Subcutaneous adipose tissue (tissue), 4 donors: ENCODE measurements around the gene NECTIN2. TPM values are rescaled to one million over a fixed set of nuclear protein-coding genes. Genes with fewer than 3 reads are reported as not detected.

Source experiments
- total RNA-seq, 4 donors: library from RNA; depleted of rRNA; stranded (reverse); fragments of >200 nt; gene quantifications; one replicate each; pipeline ENCODE4 v1.1.0, GENCODE V29; 2016
- TF ChIP-seq, protein P1 (sequence below): fragments of 450-650 bp; IDR thresholded peaks from one replicate; pipeline ENCODE4 v1.5.1; 2016; ENCODE audit warnings: low read depth, mild to moderate bottlenecking, control low read depth, antibody characterized with exemption, moderate library complexity

The NECTIN2 gene
- total RNA-seq, 4 donors from 2014 or later: 20.4 to 49.9 (median 24.1) TPM

DNA sequence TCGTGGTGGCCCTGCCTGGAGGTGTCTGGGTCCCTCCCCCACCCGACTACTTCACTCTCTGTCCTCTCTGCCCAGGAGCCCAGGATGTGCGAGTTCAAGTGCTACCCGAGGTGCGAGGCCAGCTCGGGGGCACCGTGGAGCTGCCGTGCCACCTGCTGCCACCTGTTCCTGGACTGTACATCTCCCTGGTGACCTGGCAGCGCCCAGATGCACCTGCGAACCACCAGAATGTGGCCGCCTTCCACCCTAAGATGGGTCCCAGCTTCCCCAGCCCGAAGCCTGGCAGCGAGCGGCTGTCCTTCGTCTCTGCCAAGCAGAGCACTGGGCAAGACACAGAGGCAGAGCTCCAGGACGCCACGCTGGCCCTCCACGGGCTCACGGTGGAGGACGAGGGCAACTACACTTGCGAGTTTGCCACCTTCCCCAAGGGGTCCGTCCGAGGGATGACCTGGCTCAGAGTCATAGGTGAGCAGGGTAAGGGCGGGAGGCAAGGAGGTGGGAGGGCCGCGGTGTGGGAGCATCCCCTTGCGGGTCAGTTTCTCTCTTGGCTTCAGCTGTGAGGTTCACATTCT lies 19.2 kb downstream of the NECTIN2 start:
- TF ChIP-seq, protein P1, sequence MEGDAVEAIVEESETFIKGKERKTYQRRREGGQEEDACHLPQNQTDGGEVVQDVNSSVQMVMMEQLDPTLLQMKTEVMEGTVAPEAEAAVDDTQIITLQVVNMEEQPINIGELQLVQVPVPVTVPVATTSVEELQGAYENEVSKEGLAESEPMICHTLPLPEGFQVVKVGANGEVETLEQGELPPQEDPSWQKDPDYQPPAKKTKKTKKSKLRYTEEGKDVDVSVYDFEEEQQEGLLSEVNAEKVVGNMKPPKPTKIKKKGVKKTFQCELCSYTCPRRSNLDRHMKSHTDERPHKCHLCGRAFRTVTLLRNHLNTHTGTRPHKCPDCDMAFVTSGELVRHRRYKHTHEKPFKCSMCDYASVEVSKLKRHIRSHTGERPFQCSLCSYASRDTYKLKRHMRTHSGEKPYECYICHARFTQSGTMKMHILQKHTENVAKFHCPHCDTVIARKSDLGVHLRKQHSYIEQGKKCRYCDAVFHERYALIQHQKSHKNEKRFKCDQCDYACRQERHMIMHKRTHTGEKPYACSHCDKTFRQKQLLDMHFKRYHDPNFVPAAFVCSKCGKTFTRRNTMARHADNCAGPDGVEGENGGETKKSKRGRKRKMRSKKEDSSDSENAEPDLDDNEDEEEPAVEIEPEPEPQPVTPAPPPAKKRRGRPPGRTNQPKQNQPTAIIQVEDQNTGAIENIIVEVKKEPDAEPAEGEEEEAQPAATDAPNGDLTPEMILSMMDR: no peak

DNA sequence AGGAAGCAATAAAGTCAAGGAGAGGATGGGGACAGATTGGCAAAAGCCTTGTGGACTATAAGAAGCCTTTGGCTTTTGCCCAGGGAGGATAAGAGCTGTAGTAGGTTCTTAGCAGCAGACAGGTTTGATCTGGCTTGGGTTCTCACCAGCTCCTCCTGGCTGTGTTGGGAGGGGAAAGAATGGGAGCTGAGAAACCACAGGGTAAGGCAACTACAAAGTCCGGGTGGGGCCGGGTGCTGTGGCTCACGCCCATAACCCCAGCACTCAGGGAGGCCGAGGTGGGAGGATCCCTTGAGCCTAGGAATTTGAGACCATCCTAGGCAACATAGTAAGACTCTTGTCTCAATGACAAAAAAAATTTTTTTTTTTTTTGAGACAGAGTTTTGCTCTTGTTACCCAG lies 20.6 kb downstream of the NECTIN2 start:
- TF ChIP-seq, protein P1: no peak

DNA sequence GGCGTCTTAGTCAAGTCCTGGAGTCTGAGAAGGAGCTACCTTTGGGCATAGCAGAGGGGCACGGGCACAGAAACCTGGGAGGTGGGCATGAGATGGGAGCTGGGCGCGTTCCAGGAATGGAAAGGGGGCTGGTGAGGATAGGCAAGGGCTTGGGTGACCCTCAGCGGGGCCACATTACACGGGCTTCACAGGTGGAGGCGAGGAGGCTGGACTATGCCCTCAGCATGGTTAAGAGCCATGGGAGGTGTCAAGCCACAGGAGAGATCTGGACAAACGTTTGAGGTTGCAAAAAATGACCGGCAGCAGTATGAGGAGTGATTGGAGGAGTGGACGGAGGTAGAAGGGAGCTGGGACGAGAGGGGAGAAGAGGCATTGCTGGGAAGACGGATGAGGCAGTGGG lies 21.5 kb downstream of the NECTIN2 start:
- TF ChIP-seq, protein P1: no peak

DNA sequence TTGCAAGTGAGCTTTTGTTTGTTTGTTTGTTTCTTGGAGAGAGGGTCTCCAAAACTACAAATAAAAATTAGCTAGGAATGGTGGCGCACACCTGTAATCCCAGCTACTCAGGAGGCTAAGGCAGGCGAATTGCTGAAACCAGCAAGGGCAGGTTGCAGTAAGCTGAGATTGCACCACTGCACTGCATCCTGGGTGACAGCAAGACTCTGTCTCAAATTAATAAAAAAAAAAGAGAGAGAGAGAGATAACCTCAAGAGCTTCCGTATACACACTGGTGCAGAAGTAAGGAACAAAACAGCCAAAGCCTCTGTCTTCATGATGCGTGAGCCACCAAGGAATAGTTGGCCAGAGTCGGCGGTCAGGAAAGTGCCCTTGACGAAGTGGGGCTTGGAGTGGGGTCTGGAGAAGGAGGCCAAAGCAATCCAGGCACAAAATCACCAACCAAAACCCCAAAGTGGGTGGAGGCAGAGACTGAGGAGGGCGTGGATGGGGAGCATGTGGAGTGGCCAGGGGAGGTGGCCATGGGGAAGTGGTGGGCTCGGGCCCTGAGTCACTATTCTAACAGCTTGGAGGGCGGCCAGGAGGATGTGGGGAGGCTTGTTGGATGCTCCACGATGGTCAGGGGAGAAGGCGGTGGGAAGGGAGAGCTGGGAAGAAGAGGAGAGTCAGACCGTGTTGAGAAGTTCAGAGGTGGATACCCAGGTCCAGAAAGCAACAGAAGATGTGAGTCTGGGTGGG lies 23.8 kb downstream of the NECTIN2 start:
- TF ChIP-seq, protein P1: no peak

DNA sequence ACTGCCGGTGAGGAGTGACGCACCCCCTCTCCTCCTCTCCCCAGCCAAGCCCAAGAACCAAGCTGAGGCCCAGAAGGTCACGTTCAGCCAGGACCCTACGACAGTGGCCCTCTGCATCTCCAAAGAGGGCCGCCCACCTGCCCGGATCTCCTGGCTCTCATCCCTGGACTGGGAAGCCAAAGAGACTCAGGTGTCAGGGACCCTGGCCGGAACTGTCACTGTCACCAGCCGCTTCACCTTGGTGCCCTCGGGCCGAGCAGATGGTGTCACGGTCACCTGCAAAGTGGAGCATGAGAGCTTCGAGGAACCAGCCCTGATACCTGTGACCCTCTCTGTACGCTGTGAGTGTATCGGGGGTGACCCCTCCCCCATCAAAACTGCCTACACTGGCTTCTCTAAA lies 25.7 kb downstream of the NECTIN2 start:
- TF ChIP-seq, protein P1: no peak

DNA sequence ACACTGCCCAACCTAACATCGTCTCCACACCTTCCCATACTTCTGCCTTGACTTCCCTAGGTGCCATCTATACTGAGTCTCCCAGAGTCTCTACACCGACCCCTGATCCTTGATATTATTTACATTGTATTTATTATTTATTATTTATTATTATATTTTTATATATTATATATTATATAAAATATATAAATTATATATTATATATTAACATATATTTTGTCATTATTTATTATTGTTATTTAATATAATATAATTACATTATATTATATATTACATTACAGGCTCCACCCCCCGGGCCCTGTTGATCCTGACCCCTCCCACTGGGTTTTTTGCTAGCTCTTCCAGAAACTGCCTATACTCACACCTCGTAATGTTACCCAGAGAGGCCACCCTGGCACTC lies 26.6 kb downstream of the NECTIN2 start:
- TF ChIP-seq, protein P1: no peak

DNA sequence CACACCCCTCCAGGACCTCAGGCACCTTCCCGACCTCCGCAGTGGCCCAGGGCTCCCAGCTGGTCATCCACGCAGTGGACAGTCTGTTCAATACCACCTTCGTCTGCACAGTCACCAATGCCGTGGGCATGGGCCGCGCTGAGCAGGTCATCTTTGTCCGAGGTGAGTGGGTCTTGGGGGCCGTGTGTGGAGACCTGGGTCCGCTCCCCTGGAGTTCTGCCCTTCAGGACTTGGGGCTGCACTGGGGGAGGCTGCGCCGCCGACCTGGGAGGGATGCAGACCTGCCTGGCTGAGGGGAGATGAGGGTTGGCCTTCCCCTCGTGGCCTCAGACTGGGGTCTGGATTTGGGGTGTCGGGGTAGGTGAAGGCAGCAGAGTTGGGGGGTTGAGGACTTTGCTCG lies 28.2 kb downstream of the NECTIN2 start:
- TF ChIP-seq, protein P1: no peak
